Nucleus accumbens (tissue), 56 donors: Measurements from ENCODE around the gene TENT4B.
"Not testable (repeated sequence)": the region's sequence is repeated elsewhere in the genome, so short reads cannot be mapped to it uniquely, and the experiment has no call there.

Experiments used
- DNase-seq, 56 donors: peaks; one replicate each; lab custom pipeline; 2025; lab: John Stamatoyannopoulos, UW

TENT4B gene

GRCh38 chr16:50227120-50227519, 74.0 kb downstream of the TENT4B start:
- DNase-seq = no peak

DNA sequence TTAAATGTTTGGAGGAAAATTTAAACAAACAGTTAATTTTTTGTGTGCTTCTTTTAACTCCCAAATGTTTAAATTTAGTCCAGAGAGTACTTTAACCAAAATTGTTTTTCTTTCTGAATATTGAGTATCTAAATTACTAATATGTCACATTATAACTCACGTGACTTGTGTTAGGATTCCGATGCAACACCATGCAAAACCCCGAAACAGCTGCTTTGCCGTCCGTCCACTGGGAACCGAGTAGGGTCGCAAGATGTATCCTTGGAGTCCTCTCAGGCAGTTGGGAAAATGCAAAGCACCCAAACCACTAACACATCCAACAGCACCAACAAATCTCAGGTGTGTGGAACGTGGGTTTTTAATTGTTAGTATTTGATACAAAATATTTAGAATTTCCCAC, 74.6 kb downstream of the TENT4B start:
- DNase-seq = no peak

- DNase-seq = no peak
Measured at GRCh38 chr16:50228364-50228868, 75.3 kb downstream of the TENT4B start.

- DNase-seq = no peak
Measured at GRCh38 chr16:50229149-50229726, 76.1 kb downstream of the TENT4B start.

DNA sequence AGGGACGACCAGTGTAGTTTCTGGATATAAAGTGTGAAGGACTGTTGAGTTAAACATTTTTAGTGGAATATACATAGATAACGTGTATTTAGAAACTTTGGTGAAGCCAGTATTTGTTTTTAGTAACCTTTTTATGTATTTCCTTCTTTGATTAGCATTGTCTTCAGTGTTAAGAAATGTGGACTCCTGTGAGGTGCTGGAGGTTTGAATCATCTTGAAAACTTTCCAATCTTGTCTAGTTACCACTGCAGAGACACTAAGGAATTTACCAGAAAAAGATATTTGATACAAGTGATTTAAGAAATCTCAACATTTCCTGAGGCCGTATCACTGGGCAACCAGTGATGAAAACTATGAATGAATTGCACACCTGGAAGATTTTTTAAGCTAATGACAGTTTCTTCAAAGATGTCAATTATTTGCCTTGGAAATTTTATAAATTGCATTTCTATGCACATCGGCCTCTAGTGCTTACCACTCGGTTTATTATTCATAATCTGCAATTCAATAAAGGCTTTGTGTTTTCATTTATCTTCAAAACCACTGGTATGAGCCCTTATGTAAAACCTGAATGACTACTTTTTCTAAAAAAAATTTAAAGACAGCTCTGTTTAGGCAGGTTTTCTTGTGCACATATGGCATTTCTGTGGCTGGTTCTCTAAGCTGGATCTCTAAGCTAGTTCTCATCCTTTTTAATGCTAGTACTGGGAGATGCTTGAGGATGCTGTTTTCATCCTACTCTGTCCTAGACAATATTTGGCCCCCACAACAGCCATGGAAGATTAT, 81.9 kb downstream of the TENT4B start:
- no peak for DNase-seq

DNA sequence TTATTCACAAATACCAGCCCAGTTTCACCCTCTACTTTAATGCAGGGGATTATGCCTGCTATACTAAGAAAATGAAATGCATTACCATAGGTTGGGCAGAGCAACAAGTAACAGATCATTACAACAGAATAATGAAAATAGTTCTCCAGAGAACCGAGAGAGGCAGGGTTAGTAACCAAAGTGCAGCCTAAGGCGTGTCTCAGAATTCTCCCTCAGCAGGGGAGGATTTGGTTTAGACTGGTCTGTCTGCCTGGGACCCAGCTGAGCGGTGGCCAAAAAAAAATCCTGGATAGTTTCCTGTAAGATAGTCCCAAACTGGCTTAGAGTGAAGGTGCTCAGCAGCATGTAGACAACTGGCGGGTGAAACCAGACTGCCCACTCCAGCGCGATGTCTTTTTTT, 82.5 kb downstream of the TENT4B start:
- no peak for DNase-seq

- DNase-seq = no peak
Measured at GRCh38 chr16:50238314-50238713, 85.2 kb downstream of the TENT4B start.

DNA sequence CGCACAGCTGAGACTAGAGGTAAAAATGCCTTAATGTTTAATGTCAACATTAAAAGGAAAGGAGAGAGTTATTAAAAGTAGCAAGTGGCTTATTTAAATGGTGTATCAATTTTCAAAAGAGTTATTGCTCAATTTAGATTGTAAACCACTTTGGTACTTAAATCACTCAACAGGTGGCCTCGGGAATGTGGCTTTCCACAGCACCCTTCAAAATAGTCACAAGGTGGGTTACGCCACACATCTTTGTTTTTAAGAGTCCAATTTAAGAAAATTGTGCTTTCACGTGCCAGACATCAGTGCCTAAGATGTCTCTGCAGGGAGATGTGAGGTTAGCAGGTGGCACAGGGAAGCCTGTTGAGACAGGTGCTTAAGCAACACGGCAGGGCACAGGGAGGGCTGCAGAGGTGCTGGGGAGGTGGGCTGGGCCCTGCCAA, 85.8 kb downstream of the TENT4B start:
- DNase-seq = no peak

DNA sequence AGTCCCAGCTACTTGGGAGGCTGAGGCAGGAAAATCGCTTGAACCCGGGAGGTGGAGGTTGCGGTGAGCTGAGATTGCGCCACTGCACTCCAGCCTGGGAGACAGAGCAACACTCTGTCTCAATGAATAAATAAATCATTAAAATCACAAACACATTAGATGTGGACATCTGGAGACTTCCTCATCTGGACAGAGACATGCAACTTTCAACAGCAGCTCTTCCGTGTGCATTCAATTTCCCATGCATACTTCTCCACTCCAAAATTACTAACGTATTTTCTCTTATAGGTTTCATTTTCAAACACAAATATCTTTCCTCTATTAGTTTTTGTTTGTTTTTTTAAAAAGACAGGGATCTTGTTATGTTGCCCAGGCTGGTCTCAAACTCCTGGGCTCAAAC, 89.9 kb downstream of the TENT4B start:
- not testable (repeated sequence) for DNase-seq

- DNase-seq = no peak
Measured at GRCh38 chr16:50244140-50244503, 91.0 kb downstream of the TENT4B start.

DNA sequence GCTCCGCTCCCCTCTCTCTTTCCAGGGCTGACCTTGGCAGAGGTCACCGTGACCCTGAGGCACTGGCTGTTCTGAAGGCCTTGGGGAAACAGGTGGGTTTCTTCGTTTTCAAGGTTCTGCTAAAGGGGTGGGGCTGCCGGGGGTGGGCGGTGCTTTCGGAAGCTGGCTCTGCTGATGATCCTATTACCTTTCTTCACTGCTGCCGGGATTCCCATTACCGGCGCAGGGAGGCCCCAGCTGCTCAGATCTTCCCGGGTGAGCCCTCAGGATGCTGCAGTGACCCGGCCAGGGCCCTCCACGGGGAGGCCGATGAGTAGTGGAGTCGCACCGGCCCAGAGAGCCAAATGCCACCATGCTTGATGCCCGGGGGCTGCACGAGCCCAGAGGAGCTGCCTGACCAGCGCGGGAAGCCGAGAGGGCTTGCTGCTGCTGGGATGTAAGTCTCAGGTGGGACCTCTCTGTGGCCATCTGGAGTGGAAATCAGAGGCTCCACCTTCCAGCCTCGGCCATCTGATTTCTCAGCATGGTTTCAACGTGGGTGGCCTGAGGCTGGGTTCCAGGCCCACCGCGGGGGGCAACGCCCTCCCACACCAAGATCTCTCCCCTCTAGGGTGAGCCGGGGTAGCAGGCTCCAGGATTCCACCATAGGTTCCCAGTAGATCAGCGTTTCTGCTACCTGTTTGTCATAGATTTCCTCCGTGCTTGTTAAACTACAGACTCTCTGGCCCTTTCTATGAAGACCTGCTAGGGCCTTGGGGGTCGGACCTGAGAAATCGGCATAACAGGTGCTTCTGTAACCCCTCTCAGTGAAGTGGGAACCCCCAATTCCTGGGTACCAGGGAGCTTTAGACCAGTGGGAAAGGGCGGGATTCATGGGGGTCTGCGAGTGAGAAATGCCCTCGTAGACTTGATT, 91.7 kb downstream of the TENT4B start:
- no peak for DNase-seq

DNA sequence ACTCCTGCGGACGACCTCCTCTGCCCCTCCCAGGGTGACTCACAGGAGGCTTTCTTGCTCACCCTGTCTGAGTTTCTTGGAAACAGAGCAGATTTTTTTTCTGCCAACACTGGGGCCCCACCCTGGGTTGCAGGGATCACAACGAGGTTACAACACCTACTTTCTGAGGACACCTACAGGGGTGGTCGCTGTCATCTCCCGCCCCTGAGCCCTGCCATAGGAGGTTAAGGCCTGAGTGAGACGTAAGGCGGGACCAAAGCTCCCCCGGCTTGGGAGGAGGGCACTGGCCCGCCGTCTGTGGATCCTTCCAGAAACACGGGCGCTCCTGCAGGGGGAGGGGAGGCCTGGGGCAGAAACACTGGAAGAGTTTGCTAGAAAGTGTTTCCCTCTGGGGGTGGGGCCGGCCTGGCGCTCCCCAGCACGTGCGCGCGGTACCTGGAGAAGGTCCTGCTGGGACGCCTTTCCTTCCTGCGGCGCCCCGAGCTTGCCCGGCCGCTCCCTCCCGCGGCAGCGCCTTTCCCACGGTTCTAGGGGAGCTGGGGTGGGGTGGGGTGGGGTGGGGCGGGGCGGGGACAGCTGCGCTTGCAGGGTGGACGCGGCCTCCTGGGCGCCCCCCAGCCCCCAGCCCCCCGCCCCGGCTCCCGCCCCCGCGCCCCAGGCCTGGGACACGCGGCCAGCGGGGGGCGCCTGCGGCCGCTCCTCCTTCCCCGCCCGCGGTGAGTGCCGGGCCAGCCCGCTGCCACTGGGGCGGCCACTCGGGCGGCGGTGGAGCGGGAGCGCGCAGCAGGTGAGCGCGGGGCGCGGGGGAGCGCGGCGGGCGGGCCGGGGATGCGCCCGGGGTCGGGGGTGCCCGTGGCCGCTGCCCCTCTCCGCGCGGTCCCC, 92.6 kb downstream of the TENT4B start:
- DNase-seq = peak in 6 of 56 donors; percentile 6 to 67 (median 24)

GRCh38 chr16:50246299-50247122, 93.4 kb downstream of the TENT4B start:
- DNase-seq = no peak

DNA sequence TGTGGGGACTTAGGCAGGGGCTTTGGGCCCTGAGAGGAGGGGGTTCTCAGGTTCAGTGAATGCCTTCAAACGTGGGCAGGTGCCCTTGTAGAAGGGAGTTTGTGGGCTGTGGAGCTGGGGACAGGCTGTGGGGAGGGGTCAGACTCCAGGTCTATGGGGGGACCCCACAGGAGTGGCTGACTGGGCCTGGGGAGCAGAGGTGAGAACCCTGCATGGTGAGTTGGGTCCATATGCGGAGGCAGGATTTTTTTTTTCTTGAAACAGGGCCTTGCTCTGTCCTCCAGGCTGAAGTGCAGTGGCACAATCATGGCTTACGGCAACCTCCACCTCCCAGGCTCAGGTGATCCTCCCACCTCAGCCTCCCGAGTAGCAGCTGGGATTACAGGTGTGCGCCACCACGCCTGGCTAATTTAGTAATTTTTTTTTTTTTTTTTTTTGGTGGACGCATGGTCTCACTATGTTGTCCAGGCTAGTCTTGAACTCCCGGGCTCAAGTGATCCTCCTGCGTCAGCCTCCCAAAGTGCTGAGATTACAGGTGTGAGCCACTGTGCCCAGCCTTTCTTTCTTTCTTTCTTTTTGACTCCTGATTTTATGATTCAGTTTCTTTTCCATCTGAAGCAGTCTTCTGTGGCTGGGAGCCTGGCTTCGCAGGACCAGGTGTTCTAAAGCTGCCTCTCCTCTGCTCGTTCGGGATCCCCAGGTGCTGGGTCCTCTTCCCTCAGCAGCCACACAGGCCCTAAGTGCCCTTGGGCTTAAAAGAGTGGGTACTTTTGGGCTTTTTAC, 94.2 kb downstream of the TENT4B start:
- no peak for DNase-seq

DNA sequence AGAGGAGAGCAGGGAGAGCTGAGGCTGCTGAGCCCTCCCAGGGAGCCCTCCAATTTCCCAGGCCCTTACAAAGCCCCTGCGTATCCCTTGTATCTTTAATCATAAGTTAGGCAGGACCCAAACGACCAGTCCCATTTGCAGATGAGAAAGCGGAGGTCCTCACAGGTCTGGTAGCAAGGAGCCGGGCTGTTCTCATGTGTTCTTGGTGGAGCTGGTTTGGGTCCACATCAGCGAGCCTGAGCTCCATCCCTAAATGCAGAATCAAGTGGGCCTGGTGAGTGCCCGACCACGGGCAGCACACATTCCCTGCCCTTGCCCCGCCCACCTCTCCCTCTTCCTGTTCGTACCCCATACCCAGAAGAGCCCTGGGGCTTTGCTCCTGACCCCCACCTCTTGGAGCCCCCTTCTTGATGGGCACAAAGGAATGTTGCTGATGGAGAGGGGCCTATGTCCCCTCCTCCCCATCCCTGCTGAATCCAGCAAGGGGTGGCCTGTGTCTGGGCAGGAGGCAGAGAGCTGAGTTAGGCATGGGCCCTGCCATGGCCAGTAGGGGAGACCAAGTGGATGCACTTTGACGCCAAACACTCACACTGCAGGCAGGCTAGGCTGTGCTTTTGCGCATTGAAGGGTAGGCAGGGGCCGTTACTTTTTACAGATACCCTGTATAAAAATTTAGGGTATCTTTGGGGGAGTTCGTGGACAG, 95.0 kb downstream of the TENT4B start:
- no peak for DNase-seq

GRCh38 chr16:50248845-50249244, 95.7 kb downstream of the TENT4B start:
- DNase-seq = no peak

GRCh38 chr16:50251375-50252081, 98.4 kb downstream of the TENT4B start:
- DNase-seq = no peak
